AG04450 (cell line): ENCODE results near the gene RCHY1. TPM values are rescaled to one million over a fixed set of nuclear protein-coding genes. Genes with fewer than 3 reads are reported as not detected.
"Not testable (repeated sequence)": the region's sequence is repeated elsewhere in the genome, so short reads cannot be mapped to it uniquely, and the experiment has no call there.

Experiments used
- CTCF ChIA-PET: fragments of 300-600, 350-600 bp; formaldehyde crosslinking; extraction: SDS; loops from one replicate; lab custom pipeline; 2022; ENCODE audit warnings: antibody characterized with exemption, inconsistent platforms; lab: Charles Lee
- POLR2A ChIA-PET: fragments of 350-600 bp; formaldehyde crosslinking; extraction: SDS; loops from one replicate; lab custom pipeline; 2021; ENCODE audit warnings: antibody characterized with exemption, inconsistent platforms; lab: Yijun Ruan, JAX
- DNase-seq: peaks from one replicate; pipeline ENCODE4 v3.0.0-alpha.2; 2011; ENCODE audit warnings: low read depth, low spot score
- H3K27ac ChIP-seq: one replicate; pipeline ENCODE4 v1.5.1; 2012; ENCODE audit warnings: low read depth, low read length, control low read depth
- H3K27me3 ChIP-seq: one replicate; pipeline ENCODE4 v1.6.0; 2012; ENCODE audit warnings: low read length; ENCODE audit not compliant: control insufficient read depth, insufficient read depth
- H3K4me3 ChIP-seq: 2 replicates; pipeline ENCODE4 v1.5.1; 2011; ENCODE audit warnings: mild to moderate bottlenecking, low read depth, low read length, control low read depth
- H3K9me3 ChIP-seq: 2 replicates; pipeline ENCODE4 v1.5.1; 2012; ENCODE audit warnings: low read length; ENCODE audit not compliant: control insufficient read depth, insufficient read depth
- CTCF ChIP-seq: IDR thresholded peaks from 2 replicates; pipeline ENCODE4 v1.5.1; 2011; ENCODE audit warnings: low read depth, low read length, control low read depth, inconsistent platforms
- polyA plus RNA-seq: library from polyadenylated mRNA; depleted of rRNA; stranded (reverse); fragments of >200 nt; gene quantifications from 2 replicates; pipeline ENCODE4 v1.2.3, GENCODE V29; 2011

The RCHY1 gene
- polyA plus RNA-seq, 1 experiment: 34.0 TPM

- peak overlapping the region; percentile 90 for H3K27ac ChIP-seq
- ChIA-PET CTCF (interaction anchor here (1.0 to 1.8 kb wide), 3 partner anchors 13 to 334 kb away, joined by 3 to 6 read pairs (median 3); no protein-coding TSS in a partner anchor), POLR2A (no interaction called here)
- TF ChIP-seq CTCF: no peak
- no peaks in the 10 kb centered on the region for H3K9me3 ChIP-seq
- H3K4me3 ChIP-seq: peak overlapping the region; percentile 88
- no peaks in the 10 kb centered on the region for H3K27me3 ChIP-seq
- no peak for DNase-seq
These were observed 575 bp downstream of the RCHY1 start for GRCh38 chr4:75513526-75514130.

- Histone ChIP-seq H3K4me3 (peak overlapping the region; percentile 88), H3K27ac (no peak overlapping the region), H3K27me3 (no peaks in the 10 kb centered on the region), H3K9me3 (no peaks in the 10 kb centered on the region)
- CTCF ChIA-PET: interaction anchor here (0.6 to 1.0 kb wide), 2 partner anchors 212 to 335 kb away, joined by 3 read pairs; partner anchors contain the start of gene USO1
- TF ChIP-seq CTCF: no peak
- no peak for DNase-seq
- POLR2A ChIA-PET: interaction anchor here (0.8 kb wide), 1 partner anchor 15 kb away, joined by 3 read pairs; no protein-coding TSS in a partner anchor
These were observed 1.6 kb downstream of the RCHY1 start for GRCh38 chr4:75512386-75513211.

GRCh38 chr4:75511841-75512240 is 2.4 kb downstream of the RCHY1 start:
- H3K9me3 ChIP-seq: no peaks in the 10 kb centered on the region
- ChIA-PET POLR2A (no interaction called here), CTCF (no interaction called here)
- DNase-seq: no peak
- no peak overlapping the region for H3K4me3 ChIP-seq
- no peaks in the 10 kb centered on the region for H3K27me3 ChIP-seq
- TF ChIP-seq CTCF: no peak
- H3K27ac ChIP-seq: no peak overlapping the region

- POLR2A ChIA-PET, H3K4me3 ChIP-seq, CTCF ChIA-PET, H3K9me3 ChIP-seq, DNase-seq, H3K27me3 ChIP-seq, H3K27ac ChIP-seq: not testable (repeated sequence)
These were observed 4.6 kb downstream of the RCHY1 start for GRCh38 chr4:75509592-75509991.

- POLR2A ChIA-PET: interaction anchor here (0.7 kb wide), 1 partner anchor 10 kb away, joined by 3 read pairs; no protein-coding TSS in a partner anchor
- Histone ChIP-seq H3K27me3 (no peaks in the 10 kb centered on the region), H3K4me3 (no peak overlapping the region), H3K9me3 (no peaks in the 10 kb centered on the region), H3K27ac (no peak overlapping the region)
- TF ChIP-seq CTCF: no peak
- CTCF ChIA-PET: interaction anchor here (0.5 to 1.4 kb wide), 2 partner anchors 9 to 1590 kb away, joined by 3 to 4 read pairs; partner anchors contain the start of genes RCHY1 and THAP6
- DNase-seq: no peak
These were observed 8.6 kb downstream of the RCHY1 start for GRCh38 chr4:75505630-75506029.
